Uterus (tissue), 2 donors: ENCODE results near the gene DDX59.

Source experiments
- CTCF ChIP-seq, 4 experiments: fragments of 200-600 bp in 2 of 4; fragments of 450-650 bp in 2 of 4; sonication (generic) in 2 of 4; IDR thresholded peaks; one replicate each; pipeline ENCODE4 v1.5.1; 2016 to 2019; ENCODE audit warnings: antibody characterized with exemption in 4 of 4, mild to moderate bottlenecking in 2 of 4, moderate library complexity in 1 of 4
- POLR2A ChIP-seq, 2 donors: fragments of 450-650 bp; IDR thresholded peaks; one replicate each; pipeline ENCODE4 v1.6.1; 2016; ENCODE audit warnings: antibody characterized with exemption in 2 of 2, mild to moderate bottlenecking in 1 of 2, moderate library complexity in 1 of 2

- no peak for TF ChIP-seq CTCF (IDR thresholded peaks at IDR 0.05)
- TF ChIP-seq POLR2A (IDR thresholded peaks at IDR 0.05), result no peak
Observed at GRCh38 chr1:200706111-200706814, 36.6 kb upstream of the DDX59 start.
